Measurements from ENCODE around the gene ZDHHC12. TPM values are rescaled to one million over a fixed set of nuclear protein-coding genes. Genes with fewer than 3 reads are reported as not detected.

Gene ZDHHC12
- total and polyA plus RNA-seq, 2 of the 13 experiments (the other 11 are each of a cell fraction or from before 2014, with no cell fraction given) = 25.4 to 28.0 TPM

DNA sequence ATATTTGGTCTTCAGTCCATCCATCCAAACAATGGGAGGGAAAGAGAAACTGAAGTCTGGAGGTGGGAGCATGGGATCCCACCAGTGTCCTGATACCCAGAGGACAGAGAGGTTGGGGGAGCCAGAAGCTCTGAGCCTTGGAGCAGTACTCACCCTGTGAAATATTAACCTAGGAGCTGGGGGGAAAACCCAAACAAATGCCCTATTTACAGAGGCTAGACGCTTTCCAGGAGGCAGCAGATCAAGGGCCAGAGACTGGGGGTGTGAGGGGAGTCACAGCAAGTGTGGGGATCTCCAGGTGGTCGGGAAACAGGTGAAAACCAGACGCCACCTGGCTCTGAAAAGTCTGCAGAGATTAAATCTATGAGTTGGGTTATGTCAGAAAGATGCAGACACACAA is 41.6 kb upstream of the ZDHHC12 start:
- ATAC-seq = peak; percentile 83
- no peak overlapping the region for H3K9ac ChIP-seq (ENCODE audit: insufficient read depth, low read depth, low read length)
- TF ChIP-seq PCBP1 (IDR thresholded peaks at IDR 0.05; ENCODE audit: borderline replicate concordance, low read depth, low read length) (no peak), GABPB1 (CRISPR knock-in tag; IDR thresholded peaks at IDR 0.05) (no peak), ZNF484 (CRISPR knock-in tag; IDR thresholded peaks at IDR 0.05; ENCODE audit: borderline replicate concordance, low read depth) (no peak), CAMTA2 (CRISPR knock-in tag; IDR thresholded peaks at IDR 0.05; ENCODE audit: borderline replicate concordance) (no peak), SRSF4 (IDR thresholded peaks at IDR 0.05; ENCODE audit: low read depth, low read length, poor library complexity, severe bottlenecking) (no peak), XRCC5 (optimal IDR thresholded peaks at IDR 0.05; ENCODE audit: low read length) (no peak), BCL6 (CRISPR knock-in tag; IDR thresholded peaks at IDR 0.05) (peak; percentile 98), ZBTB7B (CRISPR knock-in tag; IDR thresholded peaks at IDR 0.05) (0 out of 2 replicates have a peak, but pooled peaks have one; percentile 34), DNMT3B (CRISPR knock-in tag; conservative IDR thresholded peaks at IDR 0.05) (no peak), SKIL (CRISPR knock-in tag; IDR thresholded peaks at IDR 0.05; ENCODE audit: borderline replicate concordance) (peak; percentile 88), KLF15 (CRISPR knock-in tag; IDR thresholded peaks at IDR 0.05; ENCODE audit: borderline replicate concordance) (no peak), ZNF660 (CRISPR knock-in tag; IDR thresholded peaks at IDR 0.05; ENCODE audit: borderline replicate concordance, low read depth) (no peak), RXRB (CRISPR knock-in tag; IDR thresholded peaks at IDR 0.05; ENCODE audit: borderline replicate concordance) (no peak), ZNF121 (CRISPR knock-in tag; IDR thresholded peaks at IDR 0.05) (no peak), GTF3A (CRISPR knock-in tag; conservative IDR thresholded peaks at IDR 0.05) (no peak), SNAPC2 (CRISPR knock-in tag; IDR thresholded peaks at IDR 0.05) (no peak), XBP1 (CRISPR knock-in tag; IDR thresholded peaks at IDR 0.05) (no peak)
- TF ChIP-seq, protein P1, sequence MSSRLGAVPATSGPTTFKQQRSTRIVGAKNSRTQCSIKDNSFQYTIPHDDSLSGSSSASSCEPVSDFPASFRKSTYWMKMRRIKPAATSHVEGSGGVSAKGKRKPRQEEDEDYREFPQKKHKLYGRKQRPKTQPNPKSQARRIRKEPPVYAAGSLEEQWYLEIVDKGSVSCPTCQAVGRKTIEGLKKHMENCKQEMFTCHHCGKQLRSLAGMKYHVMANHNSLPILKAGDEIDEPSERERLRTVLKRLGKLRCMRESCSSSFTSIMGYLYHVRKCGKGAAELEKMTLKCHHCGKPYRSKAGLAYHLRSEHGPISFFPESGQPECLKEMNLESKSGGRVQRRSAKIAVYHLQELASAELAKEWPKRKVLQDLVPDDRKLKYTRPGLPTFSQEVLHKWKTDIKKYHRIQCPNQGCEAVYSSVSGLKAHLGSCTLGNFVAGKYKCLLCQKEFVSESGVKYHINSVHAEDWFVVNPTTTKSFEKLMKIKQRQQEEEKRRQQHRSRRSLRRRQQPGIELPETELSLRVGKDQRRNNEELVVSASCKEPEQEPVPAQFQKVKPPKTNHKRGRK (CRISPR knock-in tag; IDR thresholded peaks at IDR 0.05) = no peak
- TF ChIP-seq, protein P2, sequence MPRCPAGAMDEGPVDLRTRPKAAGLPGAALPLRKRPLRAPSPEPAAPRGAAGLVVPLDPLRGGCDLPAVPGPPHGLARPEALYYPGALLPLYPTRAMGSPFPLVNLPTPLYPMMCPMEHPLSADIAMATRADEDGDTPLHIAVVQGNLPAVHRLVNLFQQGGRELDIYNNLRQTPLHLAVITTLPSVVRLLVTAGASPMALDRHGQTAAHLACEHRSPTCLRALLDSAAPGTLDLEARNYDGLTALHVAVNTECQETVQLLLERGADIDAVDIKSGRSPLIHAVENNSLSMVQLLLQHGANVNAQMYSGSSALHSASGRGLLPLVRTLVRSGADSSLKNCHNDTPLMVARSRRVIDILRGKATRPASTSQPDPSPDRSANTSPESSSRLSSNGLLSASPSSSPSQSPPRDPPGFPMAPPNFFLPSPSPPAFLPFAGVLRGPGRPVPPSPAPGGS (CRISPR knock-in tag; IDR thresholded peaks at IDR 0.05) = peak; percentile 45; the same call in 1 of the 2 replicates

More for the DNA sequence above, 41.6 kb upstream of the ZDHHC12 start:
- Histone ChIP-seq H4K20me1 (ENCODE audit: insufficient read depth, low read length) (no peaks in the 10 kb centered on the region), H3K36me3 (replicated peaks in 1 of 2; ENCODE audit: control insufficient read depth in 1 of 2, insufficient read depth in 2 of 2, low read length in 2 of 2) (no peaks in the 10 kb centered on the region), H2AFZ (ENCODE audit: low read length) (no peak overlapping the region), H3K4me3 (replicated peaks in 1 of 3; ENCODE audit: insufficient read depth in 1 of 3, low read depth in 2 of 3, low read length in 3 of 3) (no peak overlapping the region), H3K4me2 (ENCODE audit: low read depth, low read length) (peak overlapping the region; percentile 63), H3K79me2 (ENCODE audit: insufficient read depth, low read length) (peaks cover 5% of the 10 kb centered on the region), H3K9me3 (ENCODE audit: low read length) (no peaks in the 10 kb centered on the region), H3K27ac (ENCODE audit: extremely low read length, insufficient read depth, low read length) (peak overlapping the region; percentile 41), H3K4me1 (ENCODE audit: insufficient read depth, low read length) (peaks cover 54% of the 10 kb centered on the region), H3K27me3 (ENCODE audit: control insufficient read depth in 1 of 2, insufficient read depth in 2 of 2, low read length in 2 of 2) (no peaks in the 10 kb centered on the region)
- in situ Hi-C loops (cut with HindIII; ENCODE audit: extremely low pct_ligation_motif_present, low pct_unique_long_range_greater_than_20kb) (no loop called here), intact Hi-C loops (cut with micrococcal nuclease; ENCODE audit: unreplicated experiment) (no loop called here)
- FAIRE-seq = peak; percentile 43
- ChIA-PET CTCF (ENCODE audit: low intra/inter-chr PET ratio, low total read pairs) (interaction anchor here (1.2 kb wide), 1 partner anchor 63 kb away, joined by 3 read pairs; the partner anchor contains the start of gene PKN3), POLR2A (interaction anchor here (0.6 to 1.7 kb wide), 3 partner anchors 19 to 53 kb away, joined by 3 to 8 read pairs (median 4); partner anchors contain the start of genes ENDOG and ZDHHC12)
- no TSS peak for BruUV-seq (replicated peaks)
- WGBS (ENCODE audit: low lambda C conversion rate) = 7% methylated on average over 3 of the region's 3 CpGs
- DNase-seq (ENCODE audit: low spot score) = peak; percentile 37

All from HepG2 (cell line).